Stimulated activated naive CD4-positive, alpha-beta T cell treated with Interleukin-2 at 50 U/mL for 16 hours (primary cell): ENCODE results near the gene AKT1.

Experiments used
- DNase-seq: peaks from one replicate; lab custom pipeline; 2025; lab: John Stamatoyannopoulos, UW

Gene AKT1

DNA sequence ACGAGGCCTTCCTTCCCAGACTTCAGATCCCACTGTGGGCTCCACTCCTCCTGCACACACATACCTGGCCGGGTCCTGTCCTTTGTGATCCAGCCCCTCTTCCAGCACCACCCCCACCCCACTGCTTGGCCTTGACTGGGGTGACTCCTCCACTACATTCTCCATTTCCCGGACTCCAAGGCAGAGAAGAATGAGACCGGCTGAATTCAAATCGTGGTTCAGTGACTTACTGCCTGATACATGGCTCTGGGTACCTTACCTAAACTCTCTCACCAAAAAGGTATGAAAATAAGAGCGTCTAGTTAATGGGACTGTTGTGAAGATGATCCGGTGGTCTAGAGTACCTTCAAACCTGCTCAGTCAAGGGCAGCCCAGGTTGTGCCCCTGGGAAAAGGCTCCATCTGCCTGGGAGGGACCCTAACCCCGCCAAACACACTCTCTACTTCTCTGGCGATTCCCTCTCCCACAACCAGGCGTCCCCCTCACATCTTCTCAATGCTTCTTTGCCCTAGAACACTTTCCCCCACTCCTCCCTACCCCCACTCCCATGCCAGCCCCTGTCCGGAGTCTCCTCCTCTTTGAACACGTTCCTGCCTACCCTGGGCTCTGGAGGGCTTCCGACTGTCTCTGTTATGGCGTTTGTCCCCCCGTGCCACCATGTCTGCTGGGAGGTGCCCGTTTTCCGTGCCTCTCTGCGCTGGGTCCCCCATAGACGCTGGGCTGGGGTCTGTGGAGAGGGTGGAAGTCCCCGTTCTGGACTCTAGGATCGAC, 3.9 kb upstream of the AKT1 start:
- no peak for DNase-seq

DNA sequence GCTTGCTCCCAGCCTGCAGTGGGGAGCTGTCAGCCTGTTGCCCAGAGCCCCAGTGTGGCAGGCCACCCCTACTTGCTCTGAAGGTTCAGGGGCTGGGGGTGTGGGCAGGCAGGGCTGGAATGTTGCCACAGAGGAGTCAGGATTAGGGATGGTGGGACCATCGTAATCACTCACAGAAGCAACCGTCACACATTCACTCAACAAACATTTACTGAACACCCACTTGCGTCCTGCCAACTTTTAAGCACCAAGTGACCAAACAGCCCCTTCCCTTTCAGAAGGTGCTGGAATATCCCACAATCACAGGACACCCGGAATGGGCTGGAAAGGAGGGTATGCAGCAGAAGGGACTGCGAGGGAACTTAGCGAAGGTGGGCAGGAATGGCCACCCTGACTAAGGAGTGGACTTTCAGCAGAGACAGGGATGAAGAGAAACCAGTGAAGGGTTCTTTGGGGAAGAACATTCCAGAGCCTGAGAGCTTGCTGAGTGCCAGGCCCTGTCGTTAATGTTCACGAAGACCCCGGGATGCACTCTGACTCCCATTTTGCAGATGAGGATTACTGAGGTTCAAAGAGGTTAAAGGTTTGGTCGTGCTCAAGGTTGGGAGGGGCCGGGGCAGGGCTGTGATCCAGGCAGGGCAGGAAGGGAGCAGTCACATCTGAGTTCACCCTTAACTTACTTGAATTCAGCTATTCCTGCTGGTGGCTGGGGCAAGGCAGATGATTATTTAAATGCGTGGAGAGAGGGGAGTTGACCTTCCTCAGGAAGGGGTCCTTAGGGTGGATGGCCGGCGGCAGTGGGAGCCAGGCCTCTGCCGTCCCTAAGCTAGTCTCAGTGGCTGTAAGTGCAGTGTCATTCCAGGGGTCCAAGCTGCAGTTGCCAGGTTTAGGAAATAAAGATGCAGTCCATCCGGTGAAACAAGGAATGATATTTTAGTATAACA, 3.0 kb upstream of the AKT1 start:
- DNase-seq, result no peak

DNA sequence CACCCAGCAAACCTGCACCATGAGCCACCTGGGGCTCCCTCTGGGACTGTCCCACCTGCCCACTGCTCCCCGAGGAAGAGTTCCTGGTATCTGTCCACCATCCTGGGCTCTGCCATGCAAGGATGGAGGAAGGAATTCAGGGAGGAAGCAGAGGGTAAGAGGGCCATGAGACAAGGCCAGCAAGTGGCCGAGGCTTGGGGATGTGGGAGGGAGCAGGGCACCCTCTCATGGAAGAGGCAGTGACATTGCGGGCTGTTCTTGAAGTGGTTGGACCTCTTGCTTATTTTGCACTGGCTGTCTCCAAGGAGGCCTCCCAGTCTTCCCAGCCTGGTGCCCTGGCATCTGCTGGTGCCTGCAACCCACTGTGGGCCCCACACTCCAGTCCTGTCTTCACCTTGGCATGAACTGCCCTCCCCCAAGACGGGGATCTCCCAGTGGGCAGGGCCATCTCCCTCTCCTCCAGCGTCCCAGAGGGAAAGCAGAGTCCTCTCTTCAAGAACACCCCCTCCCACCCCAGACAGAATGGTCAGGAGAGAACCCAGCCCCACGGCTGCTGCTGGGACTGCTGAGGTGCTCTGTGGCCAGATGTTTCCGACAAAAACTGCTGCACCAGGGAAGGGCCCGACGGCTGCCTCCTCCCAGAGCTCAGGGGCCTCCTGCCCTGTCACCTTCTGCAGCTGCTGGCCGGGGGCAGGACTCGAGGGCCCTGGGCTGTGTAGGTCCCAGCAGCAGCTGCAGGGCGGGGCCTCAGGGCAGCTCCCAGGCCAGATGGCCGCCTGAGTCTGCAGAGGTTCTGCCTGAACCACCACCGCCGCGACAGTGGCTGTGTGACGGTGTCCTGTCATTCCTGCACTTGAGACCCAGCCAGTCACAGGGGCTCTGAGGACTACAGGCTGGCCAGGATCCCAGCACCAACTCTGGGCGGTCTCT, 1.8 kb upstream of the AKT1 start:
- no peak for DNase-seq

DNA sequence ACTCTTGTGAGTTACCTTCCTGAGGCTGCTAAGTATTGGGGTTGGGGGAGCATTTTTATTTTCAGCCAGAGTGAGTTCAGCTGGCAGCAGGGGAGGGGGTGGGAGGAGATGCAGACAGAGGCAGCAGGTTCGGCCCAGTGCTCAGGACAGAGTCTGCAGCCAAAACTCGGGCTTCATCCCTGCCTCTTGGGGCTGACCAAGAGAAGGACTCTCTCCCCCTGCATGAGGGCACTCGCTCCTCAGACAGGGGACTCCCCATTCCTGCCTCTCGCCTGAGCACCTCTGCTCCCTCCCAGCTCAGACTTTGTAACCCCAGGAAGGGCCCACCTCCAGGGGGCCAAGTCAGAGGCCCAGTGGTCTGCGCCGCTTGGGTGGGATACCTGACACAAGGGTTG, 1.1 kb upstream of the AKT1 start:
- no peak for DNase-seq

DNA sequence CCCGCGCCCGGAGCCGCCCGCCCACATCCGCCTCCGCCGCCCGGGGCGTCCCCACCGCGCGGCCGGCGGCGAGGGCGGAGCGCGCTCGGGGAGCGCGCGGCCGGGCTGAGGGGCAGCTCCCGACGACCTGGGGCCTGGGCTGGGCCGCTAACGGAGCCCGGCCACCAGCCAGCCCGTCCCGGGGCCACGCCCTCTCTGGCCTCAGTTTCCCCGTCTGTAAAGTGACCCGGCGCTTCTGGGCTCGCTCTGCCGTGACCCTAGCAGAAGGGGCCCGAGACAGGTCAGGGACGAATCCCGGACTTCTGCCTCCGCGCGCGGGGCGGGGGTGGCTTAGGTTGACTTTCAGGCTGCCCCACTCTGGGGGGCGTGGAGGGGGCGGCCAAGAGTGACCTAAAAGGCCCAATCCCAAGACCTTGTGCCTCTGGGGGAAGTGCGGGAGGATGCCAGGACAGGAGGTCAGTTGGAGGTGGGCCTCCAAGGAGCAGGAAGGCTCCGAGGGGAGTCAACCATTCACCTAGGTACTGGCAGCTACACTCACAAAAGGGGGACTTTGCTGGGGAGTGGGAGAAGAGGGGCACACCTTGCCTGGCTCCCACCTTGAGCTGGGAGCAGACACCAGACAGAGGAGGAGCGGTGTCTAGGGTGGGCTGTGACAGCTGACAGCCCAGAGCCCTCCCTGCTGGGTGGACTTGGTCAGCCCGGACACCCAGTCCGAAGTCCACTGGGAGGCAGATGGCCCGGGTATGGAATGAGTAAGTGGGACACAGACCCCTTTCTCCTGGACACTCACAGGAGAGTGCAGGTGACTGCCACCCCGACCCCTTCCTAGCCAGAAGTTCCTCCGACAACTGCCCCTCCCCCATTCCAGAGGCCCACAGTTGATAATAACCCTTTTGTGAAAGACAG, 486 bp upstream of the AKT1 start:
- peak; percentile 49 for DNase-seq

DNA sequence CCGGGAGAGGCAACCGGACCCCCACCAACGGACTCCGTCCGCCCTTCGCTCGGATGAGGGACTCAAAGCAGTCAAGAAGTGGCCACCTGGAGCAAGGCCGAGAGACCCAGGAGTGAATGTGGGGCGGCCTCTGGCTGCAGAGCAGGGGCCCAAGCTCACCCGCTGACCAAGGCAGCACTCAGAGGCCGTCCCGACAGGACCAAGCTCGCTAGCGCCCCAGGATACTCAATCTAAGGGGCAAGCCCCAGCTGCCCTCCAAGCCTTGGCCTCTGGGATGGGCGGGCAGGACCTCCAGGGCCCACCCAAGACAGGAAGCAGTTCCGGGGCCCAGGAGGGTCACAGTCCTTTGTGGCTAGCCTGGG, 936 bp downstream of the AKT1 start:
- DNase-seq, result no peak

DNA sequence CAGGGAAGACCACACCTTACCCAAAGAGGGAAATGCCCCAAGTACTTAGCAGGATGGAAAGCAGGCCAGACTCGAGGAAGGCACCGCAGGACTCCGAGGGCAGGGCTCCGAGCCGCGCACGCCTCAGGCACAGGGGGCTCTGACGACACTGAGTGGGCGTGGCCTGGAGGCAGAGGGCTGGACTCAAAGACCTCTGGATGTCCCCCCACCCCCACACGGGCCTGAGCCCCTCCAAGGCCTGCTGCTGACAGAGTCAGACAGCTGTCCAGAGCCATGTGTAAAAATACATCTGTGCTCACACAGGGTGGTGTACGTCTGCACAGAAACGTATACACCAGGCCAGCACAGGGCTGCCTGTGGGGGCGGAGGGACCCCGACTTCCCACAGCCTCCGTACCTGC, 1.4 kb downstream of the AKT1 start:
- DNase-seq, result peak; percentile 23

DNA sequence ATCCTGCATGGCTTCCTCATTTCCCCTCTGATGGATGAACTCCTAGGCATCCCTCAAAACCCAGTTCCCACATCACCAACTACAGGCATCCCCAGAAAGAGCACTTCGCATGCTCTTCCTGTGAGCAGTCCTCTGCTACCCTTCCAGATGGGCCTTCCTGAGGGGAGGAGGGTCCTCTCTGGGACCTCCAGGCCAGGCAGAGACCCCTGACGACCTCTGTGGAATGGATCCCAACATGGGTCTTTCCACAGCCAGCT, 1.9 kb downstream of the AKT1 start:
- DNase-seq, result no peak

DNA sequence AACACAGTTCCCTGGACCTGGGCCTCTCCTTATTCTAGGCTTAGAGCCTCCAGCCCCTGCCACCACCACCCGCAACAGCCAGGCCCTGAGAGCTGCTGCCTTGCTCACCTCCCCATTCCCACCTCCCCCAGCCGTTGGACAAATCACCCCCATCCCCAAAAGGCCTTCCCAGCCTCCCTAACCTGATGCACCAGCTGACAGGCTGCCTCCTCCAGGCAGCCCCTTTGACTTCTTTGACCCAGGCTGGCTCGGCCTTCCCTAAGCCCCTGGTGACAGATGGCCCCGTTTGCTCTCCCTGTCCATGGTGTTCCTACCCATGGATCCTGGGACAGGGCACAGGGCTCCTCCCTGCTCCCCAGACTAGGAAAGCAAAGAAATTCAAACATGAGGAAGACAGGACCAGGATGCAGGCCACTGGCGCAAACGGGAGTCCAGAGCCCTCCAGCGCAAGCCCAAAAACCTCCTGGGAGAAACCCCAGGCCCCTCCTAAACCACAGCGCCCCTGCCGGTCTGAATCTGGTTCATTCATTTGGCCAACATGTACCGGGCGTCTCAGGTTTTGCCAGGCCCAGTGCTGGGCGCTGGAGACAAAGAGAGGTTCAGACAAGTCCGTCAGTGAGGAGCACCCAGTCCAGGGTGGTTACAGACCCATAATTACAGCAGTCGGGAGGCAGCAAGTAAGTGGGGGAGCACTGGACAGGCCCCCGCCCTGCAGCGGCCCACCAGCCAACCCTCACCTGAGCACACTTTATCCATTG, 2.4 kb downstream of the AKT1 start:
- DNase-seq, result no peak

DNA sequence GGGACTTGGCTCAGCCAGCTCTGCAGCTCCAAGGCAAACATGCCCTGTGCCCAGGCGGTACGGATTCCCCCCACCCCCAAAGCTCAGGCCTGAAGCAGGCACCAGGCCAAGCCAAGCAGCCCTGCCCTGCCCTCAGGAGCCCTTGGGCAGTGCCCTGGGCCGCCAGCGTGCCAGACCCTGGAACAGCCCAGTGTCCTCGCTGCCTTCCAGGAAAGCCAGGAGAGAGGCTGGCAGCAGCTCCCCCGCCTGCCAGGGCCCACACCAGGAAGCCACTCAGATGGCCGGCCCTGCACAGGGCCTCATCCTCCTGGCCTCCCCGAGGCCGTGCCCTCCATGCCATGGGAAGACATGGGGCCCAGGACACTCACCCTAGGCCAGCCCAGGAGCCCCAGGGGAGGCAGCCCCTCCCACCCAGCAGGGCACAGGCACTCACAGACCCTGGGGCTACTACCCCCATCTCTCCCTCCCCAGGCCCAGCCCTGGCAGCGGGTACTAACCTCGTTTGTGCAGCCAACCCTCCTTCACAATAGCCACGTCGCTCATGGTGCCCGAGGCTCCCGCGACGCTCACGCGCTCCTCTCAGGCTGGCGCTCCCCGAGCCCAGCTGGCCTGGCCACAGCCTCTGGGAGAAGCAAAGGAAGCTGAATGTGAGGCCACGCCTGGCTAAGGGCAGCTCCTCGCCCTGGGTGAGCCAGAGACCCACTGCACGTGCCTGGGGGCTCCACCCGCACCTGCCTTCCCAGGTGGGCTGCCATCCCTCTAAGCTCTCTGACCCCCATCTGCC, 3.3 kb downstream of the AKT1 start:
- no peak for DNase-seq

DNA sequence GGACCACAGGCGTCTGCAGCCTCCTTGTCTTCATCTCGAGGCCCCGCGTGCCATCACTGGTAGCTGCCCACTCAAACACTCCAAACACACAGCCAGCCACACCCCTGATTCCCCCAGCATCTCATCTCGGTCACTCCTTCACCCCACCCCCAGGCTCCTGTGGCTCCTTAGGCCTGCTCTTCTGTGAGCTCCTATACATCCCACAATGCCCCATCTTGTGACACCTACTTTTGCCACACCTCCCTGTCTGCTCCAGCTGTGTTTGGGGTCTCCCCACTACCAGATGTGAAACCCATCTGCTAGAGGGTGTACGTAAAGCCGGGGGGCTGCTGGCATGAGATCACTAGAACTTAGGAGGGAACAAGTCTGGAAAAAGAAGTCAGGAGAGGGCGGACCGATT, 4.1 kb downstream of the AKT1 start:
- no peak for DNase-seq

DNA sequence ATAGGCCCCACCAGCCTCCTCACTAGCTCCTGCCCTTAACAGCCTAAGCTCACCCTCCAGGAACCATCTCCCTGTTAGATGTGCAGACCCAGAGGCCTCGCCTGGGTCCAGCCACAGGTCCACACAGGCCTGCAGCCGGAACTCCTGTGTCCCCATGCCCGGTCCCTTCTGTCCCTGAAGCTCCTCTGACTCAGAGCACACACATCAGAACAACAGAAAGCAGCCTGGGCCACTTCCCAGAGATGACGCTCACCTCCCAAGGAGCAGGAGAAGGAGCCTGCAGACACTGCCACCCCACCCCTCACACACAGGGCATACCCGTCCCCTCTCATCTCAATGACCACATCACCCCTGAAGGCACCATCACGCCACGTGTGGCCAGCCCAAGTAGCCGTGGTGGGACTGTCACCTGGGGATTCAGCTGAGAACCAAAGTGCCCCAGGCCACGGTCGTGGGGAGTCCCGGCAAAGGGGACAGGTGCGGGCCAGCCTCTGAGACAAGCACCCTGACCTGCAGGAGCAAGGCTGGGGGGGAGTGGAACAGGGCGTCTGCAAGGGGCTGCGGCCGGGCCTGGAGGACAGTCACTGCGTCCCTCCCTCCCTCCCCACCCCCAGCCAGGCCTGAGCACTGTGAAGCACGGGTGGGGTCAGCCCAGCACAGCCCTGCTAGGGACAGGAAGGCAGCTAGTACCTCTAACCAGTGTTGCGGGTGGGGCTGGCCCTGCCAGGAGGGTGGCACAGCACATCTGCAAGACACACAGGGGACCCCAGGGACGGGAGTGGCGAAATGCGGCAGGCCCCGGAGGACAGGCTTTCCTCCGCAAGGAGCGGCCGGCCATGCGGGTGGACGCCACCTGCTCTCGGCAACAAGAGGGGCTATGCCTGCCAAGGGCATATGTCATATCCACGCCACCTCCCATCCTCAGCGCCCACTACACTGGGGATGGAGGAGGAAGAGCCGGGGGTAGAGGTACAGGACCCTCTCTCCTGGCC, 5.5 kb downstream of the AKT1 start:
- DNase-seq, result no peak

DNA sequence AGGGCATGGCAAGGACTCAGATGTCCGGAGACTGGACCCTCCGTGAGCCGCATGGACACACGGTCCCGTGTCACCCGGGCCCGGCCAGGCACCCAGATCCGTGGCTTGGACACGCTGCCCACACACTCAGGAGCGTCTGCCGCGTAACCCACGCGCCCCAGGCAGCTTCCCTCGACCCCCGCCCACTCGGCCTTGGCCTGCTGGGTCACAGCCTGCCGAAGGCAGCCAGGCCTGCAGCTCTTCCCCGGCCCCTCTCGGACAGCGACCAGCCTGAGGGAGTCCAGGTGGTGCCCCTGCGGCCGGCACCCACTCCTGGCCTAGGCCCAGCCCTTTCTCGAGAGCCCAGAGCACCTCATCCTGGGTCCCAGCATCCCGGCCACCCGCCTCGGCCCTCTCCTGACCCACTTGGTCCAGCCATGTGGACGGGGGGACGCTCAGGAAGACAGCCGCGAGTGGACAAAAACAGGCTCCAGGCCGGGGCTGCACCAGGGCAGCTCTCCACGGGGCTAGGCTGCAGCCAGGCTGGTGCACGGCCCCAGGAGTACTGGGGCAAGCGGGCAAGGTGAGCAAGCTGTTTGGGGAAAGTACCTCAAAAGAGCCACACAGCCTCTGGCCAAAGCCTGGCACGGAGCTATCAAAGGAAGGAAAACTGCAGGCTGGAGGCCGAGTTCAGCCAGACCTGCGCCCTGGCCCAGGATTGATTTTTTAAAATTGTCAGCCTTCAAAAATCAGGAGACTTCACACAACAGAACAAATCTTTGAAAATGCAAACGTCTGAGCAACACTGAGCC, 6.5 kb downstream of the AKT1 start:
- no peak for DNase-seq

DNA sequence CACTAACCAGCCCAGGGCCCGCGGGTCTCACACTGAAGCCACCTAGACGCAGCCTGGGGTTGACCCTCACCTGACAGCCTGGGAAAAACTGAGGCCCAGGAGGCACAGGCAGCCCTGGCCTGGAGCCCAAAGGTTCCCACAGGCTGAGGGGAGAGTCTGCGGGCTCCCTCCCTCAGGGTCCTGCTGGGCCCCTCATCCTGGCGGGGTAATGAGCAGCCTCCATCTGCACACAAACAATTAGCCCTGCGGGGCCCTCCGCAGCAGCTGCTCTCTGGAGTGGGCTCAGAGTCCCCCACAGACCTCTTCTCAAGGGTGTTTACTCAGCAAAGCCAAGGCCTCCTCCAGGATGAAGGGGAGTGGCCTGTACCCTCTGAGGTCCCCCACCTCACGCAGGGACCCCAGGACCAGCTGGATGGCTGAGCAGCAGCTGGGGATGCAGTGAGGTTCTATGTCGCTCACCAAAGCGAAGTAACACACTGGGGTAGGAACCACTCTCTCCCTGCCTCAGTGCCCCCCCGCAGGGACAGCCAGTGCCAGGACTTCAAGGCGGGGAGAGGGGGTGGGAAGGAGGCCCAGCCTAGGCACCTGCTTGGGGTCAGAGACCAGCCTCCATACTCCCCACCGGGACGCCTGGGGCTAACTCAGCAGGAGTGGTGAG, 7.3 kb downstream of the AKT1 start:
- DNase-seq, result no peak

DNA sequence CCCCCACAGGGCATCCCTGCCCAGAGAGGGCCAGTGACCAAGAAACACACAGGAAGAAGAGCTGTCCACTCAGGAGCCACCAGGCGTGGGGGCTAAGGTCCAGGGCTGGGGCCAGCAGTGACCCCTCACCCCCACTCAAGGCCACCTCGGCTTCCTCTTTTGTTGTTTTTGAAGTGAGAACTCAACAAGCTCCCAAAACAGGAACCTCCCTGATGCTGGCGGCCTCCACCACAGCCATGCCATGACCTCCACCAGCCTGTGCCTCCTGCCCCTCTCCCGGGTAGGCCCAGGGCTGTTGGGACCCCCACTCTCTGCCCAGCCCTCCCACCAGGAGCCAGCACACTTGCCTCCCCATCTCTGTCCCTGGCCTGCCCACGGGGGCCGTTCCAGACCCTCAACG, 7.8 kb downstream of the AKT1 start:
- no peak for DNase-seq

DNA sequence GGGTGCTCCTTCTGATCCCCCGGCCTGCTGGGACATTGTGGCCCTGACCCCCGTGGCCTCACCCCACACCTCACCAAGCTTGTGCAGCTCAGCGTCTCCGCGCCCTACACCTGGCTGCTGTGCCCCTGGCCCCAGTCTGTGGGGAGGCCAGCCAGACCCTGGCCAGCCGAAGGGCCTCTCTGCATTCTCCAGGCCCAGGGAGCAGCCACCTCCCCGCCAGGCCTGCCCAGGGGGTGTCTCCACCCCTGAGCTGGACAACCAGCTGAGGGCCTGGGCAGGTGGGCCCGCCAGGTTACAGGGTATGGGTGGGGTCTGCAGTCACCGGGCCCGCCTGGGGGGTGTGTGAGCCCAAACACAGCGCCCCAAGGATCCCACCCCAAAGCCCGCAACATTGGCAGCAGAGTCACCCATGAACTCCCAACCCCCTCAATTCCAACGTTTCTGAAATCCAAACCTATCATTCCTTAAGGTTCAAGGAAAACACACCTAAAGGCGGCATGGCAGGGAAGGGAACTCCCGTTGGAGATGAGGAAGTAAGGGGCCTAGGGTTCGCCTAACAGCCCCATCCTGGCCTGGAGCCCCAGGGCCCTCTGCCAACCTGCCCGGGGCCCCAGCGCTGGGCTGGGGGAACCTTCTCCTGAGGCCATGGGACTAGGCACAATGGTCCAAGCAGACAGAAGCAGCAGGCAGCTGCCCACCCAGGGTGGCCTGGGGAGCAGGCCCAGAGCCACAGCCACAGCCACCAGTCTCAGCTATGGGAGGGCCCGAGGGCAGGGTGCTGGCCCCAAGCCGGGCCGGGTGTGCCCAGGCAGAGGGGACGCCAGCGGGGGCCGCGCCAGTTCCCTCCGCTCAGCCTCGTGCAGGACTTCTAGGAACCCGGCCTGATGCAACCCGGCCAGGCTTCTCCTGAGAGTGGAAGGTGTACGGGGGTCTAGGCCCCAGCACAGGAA, 8.5 kb downstream of the AKT1 start:
- no peak for DNase-seq
